Loucy (cell line): ENCODE results near the gene CFAP410.

Experiments used
- EZH2phosphoT487 ChIP-seq: fragments of 200-600 bp; IDR thresholded peaks from 2 replicates; pipeline ENCODE4 v1.6.1; 2018; ENCODE audit warnings: antibody characterized with exemption, mild to moderate bottlenecking, moderate library complexity, borderline replicate concordance
- TF ChIP-seq, protein P1 (sequence below): fragments of 200-600 bp; sonication (generic); conservative IDR thresholded peaks from 2 replicates; pipeline ENCODE4 v1.5.1; 2014; ENCODE audit warnings: mild to moderate bottlenecking, antibody characterized with exemption, low read length

DNA sequence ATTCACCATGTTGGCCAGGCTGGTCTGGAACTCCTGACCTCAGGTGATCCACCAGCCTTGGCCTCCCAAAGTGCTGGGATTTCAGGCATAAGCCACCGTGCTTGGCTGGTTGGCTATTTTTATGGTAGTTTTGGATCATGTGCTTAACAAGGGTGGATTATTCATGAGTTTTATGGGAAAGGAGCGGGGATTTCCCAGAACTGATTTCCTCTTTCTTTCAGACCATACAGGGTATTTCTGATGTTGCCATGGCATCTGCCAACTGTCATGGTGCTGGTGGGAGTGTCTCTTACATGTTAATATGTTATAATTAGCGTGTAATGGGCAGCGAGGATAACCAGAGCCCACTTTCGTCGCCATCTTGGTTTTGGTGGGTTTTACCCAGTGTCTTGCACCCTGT is 17.4 kb upstream of the CFAP410 start:
- TF ChIP-seq, protein P1, sequence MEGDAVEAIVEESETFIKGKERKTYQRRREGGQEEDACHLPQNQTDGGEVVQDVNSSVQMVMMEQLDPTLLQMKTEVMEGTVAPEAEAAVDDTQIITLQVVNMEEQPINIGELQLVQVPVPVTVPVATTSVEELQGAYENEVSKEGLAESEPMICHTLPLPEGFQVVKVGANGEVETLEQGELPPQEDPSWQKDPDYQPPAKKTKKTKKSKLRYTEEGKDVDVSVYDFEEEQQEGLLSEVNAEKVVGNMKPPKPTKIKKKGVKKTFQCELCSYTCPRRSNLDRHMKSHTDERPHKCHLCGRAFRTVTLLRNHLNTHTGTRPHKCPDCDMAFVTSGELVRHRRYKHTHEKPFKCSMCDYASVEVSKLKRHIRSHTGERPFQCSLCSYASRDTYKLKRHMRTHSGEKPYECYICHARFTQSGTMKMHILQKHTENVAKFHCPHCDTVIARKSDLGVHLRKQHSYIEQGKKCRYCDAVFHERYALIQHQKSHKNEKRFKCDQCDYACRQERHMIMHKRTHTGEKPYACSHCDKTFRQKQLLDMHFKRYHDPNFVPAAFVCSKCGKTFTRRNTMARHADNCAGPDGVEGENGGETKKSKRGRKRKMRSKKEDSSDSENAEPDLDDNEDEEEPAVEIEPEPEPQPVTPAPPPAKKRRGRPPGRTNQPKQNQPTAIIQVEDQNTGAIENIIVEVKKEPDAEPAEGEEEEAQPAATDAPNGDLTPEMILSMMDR: no peak
- TF ChIP-seq EZH2phosphoT487: no peak
